Stomach (tissue), 4 donors: ENCODE results near the gene CRYZL1.

ENCODE experiments used
- CTCF ChIP-seq, 7 experiments: fragments of 450-650 bp in 4 of 7; fragments of 200-600 bp in 3 of 7; sonication (generic) in 3 of 7; IDR thresholded peaks; one replicate each; pipeline ENCODE4 v1.5.1; 2016 to 2019; ENCODE audit warnings: antibody characterized with exemption in 7 of 7, control low read depth in 2 of 7, mild to moderate bottlenecking in 1 of 7
- EP300 ChIP-seq: sonication (generic); formaldehyde crosslinking; IDR thresholded peaks from one replicate; pipeline ENCODE4 v1.6.1; 2017; ENCODE audit warnings: antibody characterized with exemption
- POLR2A ChIP-seq, 4 donors: fragments of 450-650 bp; IDR thresholded peaks; one replicate each; pipeline ENCODE4 v1.6.1; 2016; ENCODE audit warnings: antibody characterized with exemption in 4 of 4, control low read depth in 2 of 4, mild to moderate bottlenecking in 1 of 4, moderate library complexity in 1 of 4

GRCh38 chr21:33658919-33659567 is 17.5 kb upstream of the CRYZL1 start:
- TF ChIP-seq CTCF (IDR thresholded peaks at IDR 0.05) (no peak), POLR2A (IDR thresholded peaks at IDR 0.05) (no peak), EP300 (no peak)
